Esophagus muscularis mucosa (tissue), 4 donors: ENCODE data around the gene SPCS2.

Experiments
- CTCF ChIP-seq, 3 experiments: fragments of 200-600 bp in 2 of 3; fragments of 450-650 bp in 1 of 3; sonication (generic) in 2 of 3; IDR thresholded peaks; one replicate each; pipeline ENCODE4 v1.5.1; 2017 to 2019; ENCODE audit warnings: antibody characterized with exemption in 3 of 3, mild to moderate bottlenecking in 2 of 3, moderate library complexity in 1 of 3
- EP300 ChIP-seq: sonication (generic); formaldehyde crosslinking; IDR thresholded peaks from one replicate; pipeline ENCODE4 v1.6.1; 2017; ENCODE audit warnings: antibody characterized with exemption
- POLR2A ChIP-seq: fragments of 450-650 bp; IDR thresholded peaks from one replicate; pipeline ENCODE4 v1.6.1; 2017; ENCODE audit warnings: antibody characterized with exemption, moderate library complexity, mild to moderate bottlenecking, low read depth
- POLR2AphosphoS5 ChIP-seq, 2 donors: sonication (generic); formaldehyde crosslinking; IDR thresholded peaks; one replicate each; pipeline ENCODE4 v1.6.1; 2017; ENCODE audit warnings: antibody characterized with exemption in 2 of 2

DNA sequence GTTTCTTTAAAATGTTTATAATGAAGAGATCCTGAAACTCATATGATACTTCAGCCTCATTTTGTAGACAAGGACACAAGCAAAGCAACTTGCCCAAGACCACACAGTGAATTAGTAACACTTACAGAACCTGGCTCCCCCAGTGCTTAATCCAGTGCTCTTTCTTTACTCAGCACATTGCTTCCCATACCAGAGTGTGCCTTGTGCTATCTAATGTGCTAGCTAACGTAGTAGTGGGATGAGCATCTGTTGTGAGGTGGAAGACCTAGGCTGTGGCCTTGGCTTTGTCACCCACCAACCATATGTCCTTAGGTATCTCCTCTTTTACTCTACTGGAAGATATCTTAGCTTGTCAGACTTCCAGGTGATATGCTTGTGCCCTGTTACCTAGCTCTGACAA lies 5.1 kb downstream of the SPCS2 start:
- no peak for TF ChIP-seq CTCF (IDR thresholded peaks at IDR 0.05)
- TF ChIP-seq EP300: no peak
- no peak for TF ChIP-seq POLR2A
- TF ChIP-seq POLR2AphosphoS5 (IDR thresholded peaks at IDR 0.05): no peak
